IPS-11a (cell line): ENCODE data around the gene CEACAM21.

Experiments
- H3K4me3 ChIP-seq: one replicate; pipeline ENCODE4 v1.5.1; 2013; ENCODE audit warnings: low read depth, low read length, control low read depth

CEACAM21 gene

DNA sequence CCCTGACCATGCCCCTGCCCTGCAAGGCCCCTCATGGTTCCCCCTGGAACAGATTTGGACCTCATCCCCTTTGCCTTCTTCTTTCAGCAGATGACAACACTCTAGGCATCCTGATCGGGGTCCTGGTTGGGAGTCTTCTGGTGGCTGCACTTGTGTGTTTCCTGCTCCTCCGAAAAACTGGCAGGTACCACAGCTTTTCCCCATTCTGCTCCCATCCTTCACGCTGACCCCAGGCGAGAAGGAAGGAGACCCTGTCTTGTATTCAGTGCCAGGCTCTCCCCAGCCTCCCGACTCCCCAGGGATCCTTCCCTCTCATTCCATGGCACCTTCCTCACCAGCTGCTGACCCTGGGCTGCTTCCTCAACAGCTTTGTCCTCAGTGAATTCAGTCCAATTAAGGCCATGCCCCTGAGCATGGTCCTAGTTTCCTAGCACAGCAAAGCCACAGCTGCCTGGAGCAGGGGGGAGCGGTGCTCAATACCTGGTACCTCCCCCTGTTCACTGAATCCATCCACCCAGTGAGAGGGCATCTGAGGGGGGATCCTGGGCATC is 8.4 kb downstream of the CEACAM21 start:
- no peak overlapping the region for H3K4me3 ChIP-seq

DNA sequence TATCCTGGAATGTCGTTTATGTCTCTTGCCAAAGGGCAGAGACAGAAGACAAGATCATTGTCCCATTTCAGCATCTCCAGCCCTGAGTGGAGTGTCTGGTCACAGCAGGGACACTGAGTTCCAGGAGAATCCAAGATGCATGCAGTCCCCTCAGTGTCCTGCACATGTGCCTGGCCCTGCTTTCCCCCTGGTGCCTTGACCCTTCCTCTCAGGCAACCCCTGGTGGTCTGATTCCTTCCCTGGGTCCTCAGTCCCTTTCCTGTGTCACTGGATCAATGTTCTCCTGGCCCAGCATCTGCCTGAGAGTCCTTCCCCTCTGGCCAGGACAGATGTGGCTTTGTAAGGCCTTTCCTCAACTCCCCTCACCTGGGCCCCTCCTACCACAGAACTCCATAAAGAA is 9.0 kb downstream of the CEACAM21 start:
- no peak overlapping the region for H3K4me3 ChIP-seq

DNA sequence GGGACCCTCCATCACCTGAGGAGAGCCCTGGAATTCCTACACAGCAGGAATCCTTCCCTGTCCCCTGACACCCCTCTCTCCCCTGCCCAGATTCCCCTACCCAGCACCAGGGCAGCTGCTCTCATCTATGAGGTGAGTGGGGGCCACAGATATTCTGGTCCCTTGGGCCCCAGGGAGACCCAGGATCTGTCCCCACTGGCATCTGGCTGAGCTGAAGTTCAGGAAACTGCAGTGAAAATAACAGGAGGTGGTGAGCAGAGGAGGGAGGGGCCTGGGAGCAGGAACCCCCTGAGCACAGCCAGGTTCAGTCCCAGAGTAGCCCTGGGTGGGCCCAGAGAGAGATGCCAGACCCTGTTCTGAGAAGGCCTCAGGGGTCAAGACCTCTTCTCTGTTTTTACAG is 10.1 kb downstream of the CEACAM21 start:
- no peak overlapping the region for H3K4me3 ChIP-seq

DNA sequence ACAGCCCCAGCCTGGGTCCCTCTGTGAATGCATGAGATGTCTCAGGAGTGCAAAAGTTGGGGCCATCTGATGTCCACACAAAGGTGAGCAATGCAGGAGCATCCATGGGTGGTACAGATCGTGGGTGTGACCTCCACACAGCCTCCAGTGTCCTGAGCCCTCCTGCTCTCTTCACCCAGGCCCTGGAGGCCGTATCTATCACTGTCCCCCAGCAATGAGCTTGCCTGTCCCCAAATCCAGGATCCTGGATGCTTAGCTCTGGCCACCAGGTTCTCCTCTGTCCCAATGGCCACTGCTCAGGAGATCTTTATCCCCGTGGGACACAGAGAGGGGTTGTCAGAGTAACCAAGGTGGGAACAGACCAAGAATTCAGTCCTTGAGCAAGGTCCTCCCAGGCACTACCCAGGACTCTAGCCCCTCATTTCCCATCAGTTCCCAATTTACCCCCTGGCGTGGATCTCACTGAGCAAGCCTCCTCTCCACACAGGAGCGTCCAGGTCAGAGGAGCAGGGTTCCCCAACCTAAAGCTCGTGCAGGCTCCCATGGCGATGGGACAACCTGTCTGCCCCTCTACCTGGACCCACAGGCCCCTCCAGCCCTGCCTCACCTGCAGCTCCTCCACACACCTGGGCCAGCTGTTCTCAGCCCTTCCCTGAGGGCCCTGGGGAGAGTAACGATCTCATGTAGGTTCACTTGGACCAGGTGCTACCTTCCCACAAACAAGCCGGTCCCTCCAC is 11.3 kb downstream of the CEACAM21 start:
- H3K4me3 ChIP-seq, result no peak overlapping the region

DNA sequence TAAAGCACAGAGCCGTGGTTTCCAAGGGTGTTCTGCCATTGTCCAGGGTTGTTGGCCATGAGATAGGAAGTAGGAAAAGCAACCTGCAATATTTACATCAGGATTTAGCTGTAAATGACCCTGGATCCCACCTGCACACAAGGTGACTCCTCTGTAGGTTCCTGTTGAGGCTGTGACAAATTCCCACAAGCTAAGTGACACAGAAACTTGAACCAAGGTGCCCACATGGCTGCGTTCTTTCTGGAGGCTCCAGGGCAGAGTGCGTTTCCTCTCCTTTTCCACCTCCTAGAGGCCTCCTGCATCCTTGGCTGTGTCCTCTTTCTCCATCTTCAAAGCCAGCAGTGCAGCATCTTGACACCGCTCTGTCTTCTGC is 11.9 kb downstream of the CEACAM21 start:
- H3K4me3 ChIP-seq, result no peak overlapping the region

DNA sequence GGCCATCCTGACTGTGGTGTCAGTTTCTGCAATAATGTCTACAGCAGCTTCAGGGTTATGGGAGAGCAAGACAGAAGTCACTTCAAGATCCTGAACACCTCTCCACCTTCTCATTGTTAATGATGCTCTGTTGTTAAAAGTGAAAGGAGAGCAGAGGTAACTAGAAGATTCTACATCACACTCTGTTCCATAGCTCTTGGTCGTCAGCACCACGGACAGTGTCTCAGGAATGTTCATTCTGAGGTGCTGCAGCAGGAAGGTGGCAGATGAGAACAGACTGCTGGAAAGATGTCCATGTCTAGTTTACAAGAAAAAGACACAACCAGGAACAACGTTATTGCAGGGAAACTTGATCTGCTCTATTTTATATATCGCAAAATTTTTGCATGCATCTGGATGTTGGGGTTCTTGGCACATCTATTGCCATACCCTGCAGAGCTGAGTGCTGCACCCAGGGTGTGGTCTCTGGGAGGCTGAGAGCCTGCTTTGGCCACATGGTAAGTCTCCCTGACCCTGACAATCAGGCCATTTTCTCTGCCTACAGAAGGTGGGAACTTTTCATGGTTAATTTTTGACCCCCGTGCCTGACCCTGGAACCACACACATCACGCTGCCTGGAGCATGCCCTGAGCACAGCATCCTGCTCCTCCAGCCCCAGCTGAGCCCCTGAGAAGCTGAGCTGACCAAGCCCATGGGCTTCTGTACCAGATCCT is 12.7 kb downstream of the CEACAM21 start:
- no peak overlapping the region for H3K4me3 ChIP-seq

DNA sequence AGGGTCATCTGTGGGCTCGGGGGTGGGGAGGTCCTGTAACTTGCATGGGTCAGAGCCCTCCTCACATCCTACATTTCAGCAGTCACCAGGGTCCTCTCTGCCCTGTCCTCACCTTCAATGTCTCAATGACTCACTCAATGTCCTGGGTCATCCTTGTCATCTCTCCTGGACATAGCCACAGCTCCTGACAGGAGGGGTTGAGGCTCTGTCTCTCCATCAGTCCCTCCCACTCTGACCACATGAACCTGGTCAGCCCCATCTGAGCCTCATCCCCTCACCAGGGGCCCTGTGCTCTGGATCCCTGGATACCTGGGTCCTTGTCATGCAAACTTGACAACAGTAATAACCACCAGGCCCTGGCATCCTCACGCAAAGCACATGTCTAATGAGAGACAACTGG is 13.4 kb downstream of the CEACAM21 start:
- no peak overlapping the region for H3K4me3 ChIP-seq

DNA sequence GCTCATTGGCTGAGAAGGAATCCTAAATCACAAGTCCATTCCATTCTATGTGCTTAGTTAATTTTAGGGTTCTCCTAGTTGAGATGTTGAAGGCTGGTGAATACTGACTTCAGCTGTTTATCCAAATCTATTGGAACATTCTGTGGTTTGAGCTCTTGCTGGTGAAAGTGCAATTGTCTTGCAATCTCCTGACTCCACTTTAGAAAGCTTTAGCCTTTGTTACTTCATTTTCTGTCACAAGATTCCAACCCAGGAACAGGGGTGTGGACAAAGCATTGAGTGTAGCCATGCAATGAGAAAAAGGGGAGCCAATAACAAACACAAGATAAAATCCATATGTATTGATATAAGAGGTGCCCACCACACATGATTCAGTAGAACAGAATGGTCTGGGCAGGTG is 15.0 kb downstream of the CEACAM21 start:
- H3K4me3 ChIP-seq, result no peak overlapping the region

DNA sequence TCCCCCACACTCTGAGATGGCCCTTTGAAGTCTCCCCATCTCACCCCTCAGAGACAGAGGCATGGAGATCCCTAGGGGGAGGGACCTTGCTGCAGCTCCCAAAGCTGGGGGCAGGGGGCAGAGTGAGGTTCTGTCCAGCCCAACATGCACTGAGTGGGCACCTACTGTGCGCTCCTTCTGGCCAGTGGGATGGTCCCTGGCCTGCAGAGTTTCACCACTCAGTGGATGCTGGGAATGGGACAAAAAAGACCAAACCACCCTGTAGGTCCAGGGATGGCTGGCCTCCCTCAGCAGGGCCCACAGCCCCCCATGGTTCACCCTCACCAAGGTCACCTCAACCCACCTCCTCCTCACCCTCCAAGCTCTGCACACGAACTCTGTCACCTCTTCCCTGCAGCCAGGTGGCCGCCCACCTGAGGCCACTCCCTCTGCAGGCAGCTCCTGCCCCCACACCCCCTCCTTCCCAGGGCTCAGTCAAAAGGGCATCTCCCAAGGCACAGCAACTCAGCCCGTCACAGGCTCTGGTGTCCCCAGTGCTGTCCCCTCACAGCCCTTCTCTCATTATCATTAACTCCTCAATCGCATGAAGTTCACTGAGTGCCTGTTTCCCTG is 16.1 kb downstream of the CEACAM21 start:
- H3K4me3 ChIP-seq, result no peak overlapping the region

DNA sequence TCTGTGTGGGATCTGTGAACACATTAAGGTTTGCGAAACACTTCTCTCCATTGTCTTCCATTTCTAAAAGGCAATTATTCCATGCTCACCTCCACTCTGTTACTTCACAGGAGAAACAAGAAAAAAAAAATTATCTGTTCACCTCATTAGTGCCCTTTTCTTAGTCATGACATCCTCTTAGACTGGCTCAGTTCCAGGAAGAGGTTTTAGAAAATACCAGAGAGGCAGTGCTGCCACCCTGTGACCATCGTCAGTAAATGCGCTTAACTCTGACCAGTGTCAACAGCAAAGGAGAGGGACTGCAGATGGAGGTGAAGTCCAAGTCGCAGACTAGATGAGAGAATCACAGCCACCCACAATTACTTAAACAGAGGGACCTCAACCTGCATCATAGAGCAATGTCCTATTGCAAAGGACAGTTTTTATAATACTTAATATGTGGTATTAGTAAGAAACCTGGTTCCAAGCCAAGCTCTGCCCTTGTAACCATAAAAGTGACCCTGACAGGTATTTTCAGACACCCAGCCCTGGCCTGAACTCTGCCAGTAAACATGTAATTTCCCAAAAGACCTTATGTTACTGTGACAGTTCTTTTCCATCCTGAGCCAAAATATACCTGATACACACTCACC is 19.4 kb downstream of the CEACAM21 start:
- H3K4me3 ChIP-seq, result no peak overlapping the region

DNA sequence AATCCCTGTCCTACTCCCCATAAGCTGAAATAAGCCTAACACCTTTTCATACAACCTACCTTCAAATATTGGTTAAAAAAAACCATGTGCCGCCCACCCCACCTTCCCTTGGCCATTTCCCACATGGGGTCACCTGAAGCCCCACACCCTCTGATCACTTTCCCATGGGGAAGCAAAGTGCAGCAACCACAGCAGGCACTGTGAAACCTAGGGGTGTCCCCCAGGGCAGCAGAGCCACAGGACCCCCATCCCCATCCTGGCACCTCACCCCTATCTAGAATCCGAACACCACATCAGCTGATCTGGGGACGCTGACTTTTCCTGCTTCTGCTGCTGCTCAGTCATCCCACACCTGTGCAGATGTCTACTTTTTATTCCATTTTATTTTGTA is 19.9 kb downstream of the CEACAM21 start:
- no peak overlapping the region for H3K4me3 ChIP-seq

DNA sequence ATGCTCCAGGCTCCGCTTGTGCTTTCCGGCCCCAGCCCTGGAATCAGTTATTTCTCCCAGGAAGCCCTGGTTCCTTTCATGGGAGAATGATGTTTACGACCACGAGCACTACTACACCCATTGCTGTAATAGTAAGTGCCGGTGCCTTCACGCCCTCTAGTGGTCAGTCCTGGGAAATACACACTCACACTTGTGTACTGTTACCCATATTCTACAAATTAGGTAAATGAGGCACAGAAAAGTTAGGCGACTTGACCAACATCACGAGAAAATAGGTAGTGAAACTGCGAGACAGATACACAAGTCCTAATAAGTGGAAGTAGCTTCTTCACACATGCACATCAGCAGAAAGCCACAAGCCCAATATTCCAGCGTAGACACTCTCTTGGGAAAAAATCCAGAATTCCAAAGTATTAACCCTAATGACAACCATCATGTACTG is 21.7 kb downstream of the CEACAM21 start:
- no peak overlapping the region for H3K4me3 ChIP-seq

DNA sequence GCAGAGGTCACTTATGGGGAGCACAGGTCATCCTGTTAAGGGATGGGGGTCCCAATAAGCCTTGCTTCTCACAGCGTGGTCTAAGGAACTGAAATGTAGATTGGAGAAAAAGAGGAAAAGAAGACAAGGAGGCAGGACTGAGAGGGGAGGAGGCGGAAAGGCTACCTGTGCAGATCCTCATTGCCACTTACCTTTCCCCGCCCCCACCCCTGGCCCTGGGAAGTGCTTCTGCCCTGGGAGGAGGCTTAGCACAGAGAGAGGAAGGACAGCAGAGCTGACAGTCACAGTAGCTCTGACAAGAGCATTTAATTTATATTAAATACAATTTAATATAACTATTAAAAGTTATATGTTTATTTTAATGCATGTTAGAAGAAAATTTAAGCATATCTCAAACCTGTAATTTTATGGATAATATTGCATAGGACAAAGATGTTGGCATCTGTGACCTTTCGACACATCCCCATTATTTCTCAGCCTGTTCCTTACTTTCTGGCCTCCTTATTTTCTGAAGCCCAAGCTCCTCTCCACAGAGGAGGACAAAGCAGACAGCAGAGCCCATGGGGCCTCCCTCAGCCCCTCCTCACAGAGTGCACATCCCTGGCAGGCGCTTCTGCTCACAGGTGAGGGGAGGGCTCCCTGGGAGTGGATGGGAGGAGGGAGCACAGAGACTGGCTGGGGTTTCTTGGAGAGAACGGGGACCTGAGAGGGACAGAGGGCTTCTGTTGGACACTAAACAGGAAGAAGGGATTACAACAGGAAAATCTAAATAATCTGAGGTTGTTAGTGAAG is 23.4 kb downstream of the CEACAM21 start:
- no peak overlapping the region for H3K4me3 ChIP-seq

DNA sequence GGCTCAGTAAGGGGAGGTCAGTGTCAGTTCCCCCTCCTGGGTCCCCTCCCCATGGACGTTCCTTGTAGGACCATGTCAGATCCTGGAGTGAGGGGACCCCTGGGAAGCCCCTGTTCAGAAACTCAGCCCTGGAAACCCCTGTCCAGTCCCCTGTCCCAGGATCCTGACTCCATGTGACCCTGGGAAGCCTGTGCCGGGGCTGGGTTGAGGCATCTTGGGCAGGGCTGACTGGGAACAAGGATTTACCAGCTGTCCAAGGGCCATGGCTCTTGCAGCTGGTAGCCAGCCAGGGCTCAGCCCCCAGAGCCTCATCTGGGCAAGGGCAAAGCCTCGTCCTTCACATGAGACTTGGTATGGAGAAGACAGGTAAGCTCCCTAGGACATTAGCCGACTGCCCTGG is 25.8 kb downstream of the CEACAM21 start:
- no peak overlapping the region for H3K4me3 ChIP-seq

DNA sequence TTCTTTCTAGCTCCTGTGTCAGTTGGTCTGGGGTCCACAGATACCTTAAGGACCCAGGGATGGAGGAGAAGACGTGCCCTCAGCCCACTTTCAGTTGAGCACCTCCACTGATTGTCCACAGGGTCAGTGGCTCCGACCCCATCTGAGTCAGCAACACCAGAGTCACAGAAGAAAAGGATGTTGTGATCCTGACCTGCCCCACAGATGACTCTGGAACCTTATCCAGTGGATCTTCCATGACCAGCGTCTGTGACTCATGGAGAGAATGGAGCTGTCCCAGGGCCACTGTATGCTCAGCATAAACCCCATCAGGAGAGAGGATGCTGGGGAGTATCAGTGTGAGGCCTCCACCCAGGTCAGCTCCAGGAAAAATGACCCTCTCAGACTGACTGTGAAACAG is 28.9 kb downstream of the CEACAM21 start:
- no peak overlapping the region for H3K4me3 ChIP-seq

DNA sequence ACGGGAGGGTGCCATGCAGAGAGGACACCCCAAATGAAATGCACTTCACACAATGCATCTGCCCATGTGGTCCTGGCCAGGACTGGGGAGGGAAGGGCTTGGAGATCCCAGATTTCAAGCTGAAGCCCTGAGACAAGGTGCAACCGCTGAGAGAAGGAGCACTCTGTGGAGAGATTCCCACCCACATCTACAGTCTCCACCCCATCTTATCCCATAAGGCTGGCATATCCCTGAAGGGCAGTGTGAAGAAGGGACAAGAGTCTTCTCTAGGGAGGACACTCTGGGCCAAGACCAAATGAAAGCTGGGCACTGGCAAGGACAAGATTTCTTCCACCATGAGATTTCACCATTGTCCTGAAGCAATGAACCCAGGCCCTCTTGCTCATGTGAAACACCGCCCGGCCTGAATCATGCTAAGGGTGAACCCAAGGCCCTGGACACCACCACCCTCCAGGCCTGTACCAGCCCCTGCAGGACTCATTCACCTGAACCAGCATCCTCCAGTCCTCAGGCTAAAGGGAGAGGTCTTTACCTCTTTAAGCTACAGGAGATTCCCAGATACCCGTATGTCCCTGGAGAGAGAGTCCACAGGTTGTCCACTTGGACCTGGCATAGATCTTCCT is 30.4 kb downstream of the CEACAM21 start:
- H3K4me3 ChIP-seq, result no peak overlapping the region

DNA sequence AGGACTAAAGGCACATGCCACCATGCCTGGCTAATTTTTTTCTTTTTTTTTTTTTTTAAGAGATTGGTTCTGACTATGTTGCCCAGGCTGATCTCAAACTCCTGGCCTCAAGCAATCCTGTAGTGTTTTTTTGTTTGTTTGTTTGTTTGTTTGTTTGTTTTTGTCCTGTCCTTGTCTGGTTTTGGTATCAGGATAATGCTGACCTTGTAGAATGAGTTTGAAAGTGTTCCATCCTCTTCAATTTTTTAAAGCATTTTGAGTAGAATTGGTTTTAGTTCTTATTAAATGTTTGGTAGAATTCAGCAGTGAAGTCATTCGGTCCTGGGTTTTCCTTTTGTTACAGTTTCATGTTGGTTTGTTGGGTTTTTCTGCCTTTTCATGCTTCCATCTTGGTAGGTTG is 31.7 kb downstream of the CEACAM21 start:
- no peak overlapping the region for H3K4me3 ChIP-seq

DNA sequence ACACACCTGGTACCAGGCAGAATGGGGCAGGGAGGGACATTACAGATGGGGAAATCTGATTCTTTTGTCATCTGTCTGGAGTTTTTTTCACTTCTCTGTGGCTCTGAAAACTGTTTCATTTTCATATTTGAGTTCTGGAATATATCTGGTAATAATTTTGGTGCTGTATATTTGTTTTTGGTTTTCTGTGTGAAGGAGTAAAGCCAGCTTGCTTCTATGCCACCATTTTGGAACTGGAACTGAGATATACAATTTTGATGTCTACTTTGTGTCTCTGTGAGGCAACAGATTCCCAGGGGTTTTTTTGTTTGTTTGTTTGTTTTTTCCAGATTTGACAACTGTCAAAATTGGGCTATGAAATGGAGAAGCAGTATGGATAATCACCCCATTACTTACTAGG is 34.8 kb downstream of the CEACAM21 start:
- H3K4me3 ChIP-seq, result no peak overlapping the region

DNA sequence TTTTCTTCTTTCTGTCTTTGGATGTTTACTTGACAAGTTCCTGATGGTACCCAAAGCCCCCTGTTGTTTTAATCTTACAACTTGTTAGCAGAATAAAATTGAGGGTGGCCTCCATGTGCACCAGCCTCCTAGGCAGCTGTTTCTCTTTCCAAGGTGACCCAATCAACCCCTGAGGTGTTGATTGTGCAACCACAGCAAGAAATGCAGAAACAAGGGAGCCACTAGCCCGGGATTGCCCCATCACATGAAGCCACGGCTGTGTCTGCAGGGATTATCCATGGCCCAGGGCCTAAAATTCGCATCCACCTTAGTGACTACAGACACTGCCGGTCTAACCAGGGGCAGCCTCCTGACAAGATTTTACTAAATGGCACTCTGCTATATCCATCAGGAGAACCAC is 36.5 kb downstream of the CEACAM21 start:
- no peak overlapping the region for H3K4me3 ChIP-seq

DNA sequence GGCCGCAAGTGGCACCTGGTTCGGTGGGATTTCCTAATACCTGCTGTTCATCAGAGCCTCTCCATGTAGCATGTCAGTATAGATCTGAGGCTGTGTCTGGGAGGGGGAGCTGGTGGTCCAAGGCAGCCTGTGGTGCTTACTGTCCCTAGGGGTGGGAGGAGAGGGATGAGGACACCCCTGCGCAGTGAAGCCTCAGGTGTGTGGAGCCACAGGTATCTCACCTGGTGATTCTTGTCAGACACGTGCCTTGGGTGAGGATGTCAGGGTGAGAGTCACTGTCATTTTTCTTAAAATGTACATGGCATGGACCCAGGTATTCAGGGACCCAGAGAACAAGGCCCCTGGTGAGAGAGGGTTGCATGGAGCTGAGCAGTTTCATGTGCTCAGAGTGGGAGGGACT is 39.2 kb downstream of the CEACAM21 start:
- H3K4me3 ChIP-seq, result no peak overlapping the region
